GM19324 (cell line): ENCODE data around the gene MT1M.
"Not testable (repeated sequence)": the region's sequence is repeated elsewhere in the genome, so short reads cannot be mapped to it uniquely, and the experiment has no call there.

Experiments
- ATAC-seq: cut with Tn5 transposase; IDR thresholded peaks from one replicate; pipeline ENCODE4 v1.9.1; 2021; ENCODE audit warnings: mild to moderate bottlenecking, moderate library complexity; ENCODE audit not compliant: unreplicated experiment, low FRiP score

MT1M gene

DNA sequence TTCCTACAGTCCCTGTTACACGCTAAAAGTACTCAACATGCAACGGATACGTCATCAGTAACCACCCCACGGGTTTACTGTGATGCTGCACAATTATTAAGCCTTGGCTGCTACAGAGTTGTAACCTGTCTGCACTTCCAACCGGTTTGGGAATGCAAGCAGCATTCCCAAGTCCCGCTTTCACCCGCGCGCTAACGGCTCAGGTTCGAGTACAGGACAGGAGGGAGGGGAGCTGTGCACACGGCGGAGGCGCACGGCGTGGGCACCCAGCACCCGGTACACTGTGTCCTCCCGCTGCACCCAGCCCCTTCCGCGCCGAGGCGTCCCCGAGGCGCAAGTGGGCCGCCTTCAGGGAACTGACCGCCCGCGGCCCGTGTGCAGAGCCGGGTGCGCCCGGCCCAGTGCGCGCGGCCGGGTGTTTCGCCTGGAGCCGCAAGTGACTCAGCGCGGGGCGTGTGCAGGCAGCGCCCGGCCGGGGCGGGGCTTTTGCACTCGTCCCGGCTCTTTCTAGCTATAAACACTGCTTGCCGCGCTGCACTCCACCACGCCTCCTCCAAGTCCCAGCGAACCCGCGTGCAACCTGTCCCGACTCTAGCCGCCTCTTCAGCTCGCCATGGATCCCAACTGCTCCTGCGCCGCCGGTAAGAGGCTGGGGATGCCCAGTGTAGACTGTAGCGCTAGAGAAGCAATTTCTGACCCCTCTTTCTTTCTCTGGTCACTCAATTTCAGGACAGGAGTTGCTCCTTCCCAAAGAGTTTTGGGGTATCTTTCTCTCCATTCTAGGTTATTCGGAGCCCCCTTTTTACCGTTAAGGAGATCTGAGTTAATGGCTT is 24.2 kb upstream of the MT1M start, which contains the start of gene MT2A:
Gene MT2A, plus strand, starts transcription at position 542 of the 833 bp plus-strand sequence. Its CDS starts 72 bp downstream, at position 614.
- ATAC-seq, result peak; percentile 83

DNA sequence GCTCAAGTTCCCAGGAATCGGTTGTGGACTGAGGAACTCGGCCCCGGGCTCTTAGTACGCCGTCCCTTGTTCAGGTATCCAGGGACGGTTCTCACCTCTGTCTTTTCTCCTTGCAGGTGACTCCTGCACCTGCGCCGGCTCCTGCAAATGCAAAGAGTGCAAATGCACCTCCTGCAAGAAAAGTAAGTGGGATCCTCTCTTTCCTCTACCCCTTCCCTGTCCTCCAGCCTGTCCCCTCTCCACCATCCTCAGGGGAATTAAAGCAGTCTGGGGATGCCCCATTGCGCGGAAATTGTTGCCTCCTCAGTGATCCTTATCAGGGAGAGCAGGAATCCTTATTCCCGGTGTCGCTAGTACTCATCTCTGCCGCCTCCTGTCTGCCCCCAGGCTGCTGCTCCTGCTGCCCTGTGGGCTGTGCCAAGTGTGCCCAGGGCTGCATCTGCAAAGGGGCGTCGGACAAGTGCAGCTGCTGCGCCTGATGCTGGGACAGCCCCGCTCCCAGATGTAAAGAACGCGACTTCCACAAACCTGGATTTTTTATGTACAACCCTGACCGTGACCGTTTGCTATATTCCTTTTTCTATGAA is 23.5 kb upstream of the MT1M start:
- ATAC-seq, result no peak

DNA sequence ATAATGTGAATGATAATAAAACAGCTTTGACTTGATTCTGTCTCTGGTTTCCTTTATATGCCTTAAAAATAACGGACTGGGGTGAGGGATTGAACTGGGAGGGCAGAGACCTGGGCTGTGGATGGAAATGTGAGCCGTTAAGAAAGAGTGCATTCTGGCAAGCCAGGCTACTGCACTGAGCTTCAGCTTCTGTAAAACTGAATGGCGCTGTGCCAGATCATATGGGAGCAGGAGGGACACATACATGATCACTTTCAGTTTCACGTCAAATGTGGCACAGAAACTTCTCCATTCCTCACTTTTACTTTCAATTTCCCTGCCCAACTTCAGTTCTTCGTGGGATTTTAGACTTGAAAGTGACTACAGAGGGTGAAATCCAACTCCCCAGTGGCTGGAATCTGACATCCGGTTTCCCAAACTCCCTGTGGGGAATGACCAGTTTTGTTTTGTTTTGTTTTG is 23.0 kb upstream of the MT1M start:
- ATAC-seq, result no peak

DNA sequence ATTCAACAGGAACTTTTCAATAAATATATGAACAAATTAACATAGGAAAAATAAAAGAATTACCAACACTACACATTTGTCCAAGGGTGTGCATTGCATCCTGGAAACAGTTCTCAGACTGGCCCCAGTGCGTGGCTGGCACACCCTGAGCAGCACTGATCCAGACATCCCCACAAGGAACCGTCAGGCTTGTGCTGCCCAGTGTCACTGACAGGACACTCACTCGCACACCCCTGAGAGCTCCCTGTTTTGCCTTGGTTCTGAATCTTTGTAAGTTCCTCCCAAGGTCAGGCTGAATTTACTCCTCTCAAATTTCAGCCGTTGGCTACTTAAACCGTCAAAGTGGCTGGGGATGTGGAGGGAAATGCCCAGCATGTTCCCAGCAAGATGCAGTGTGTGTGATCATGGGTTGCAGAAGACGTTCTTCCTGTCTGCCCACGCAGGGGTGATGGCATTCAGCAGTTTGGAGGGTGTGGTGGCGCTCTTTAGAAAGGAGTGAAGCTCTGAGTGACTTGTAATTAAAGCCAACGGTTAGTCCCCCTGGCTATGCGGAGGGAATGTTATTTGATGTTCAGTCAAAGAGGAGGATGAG is 22.3 kb upstream of the MT1M start:
- ATAC-seq, result no peak

DNA sequence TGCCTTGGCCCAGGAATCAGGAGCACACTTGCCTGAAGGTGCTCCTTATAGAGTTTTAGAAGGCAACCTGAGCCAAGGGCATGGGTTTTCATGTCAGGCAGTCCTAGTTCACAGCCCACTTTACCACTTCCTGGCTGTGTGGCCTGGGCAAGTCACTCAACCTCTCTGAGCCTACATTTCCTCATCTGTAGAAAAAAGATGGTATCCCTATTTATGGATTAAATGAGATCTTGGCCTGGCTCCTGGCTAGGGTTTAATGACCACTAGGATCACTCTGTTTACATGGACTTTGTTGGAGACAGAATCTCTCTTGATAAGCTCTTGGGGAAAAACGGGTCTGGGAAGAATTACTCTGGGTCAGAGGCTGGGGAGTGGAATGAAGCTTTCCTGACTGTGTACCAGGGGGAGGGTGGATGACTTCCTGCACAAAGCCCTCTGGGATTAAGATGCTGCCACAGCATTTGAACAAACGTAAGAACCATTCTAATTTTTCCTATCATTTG is 21.8 kb upstream of the MT1M start:
- ATAC-seq, result no peak

DNA sequence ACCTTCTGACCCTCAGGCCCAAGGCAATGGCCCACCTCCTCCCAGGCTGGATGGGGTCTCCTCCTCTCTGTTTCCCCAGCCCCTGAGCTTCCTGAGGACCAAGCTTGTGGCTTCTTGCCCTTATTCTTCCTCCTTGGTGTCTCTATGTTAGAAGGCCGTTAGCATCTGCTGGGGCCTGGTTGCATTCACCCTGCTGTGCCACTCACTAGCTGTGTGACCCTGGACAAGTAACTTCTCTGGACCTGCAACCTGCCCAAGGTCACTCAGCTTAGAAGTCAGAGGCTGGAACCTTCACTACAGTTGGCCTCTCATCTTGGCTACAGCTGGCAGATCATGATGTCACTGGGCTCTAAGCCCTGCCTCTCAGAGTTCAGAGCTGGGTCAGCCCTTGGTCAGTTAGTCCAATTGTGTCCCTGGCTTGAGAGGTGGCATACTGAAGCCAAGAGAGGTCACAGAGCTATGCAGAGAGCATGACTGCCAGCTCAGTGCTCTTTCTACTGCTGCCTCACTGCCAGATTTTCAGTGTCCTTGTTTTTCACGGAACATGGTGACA is 21.1 kb upstream of the MT1M start:
- ATAC-seq, result no peak

DNA sequence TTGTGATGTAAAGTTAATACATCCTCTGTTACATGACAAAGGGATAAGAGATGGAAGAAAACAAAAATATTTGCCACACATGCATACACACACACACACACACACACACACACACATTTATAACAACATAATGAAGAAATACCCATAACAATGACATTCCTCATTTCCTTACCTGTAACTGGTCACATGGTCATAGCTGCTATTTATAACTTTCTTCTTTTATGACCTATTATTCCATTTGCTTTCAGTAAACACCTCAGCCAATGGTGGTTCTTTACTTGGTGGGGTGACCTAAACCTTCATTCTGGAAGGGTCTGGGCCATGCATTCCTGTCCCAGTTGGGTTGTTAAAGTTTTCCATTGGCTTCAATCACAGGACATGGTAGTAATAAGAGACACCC is 18.8 kb upstream of the MT1M start:
- ATAC-seq, result no peak

DNA sequence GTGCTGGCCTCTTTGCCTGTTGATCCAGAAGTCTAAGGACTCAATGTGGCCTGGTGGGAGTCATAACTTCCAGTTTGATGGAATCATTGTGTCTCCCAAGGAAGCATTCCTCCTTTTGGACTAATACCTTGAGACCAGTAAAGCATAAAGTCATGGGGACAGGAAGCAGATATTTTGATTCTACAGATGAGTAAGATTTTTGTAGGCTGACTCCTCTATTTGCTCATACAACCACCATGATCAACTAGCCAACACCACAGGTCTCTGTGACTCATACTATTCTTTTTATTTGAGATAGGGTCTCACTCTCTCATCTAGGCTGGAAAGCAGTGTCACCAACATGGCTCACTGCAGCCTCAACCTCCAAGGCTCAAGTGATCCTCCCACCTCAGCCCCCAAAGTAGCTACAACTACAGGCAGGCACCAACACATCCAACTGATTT is 17.9 kb upstream of the MT1M start:
- ATAC-seq, result no peak

DNA sequence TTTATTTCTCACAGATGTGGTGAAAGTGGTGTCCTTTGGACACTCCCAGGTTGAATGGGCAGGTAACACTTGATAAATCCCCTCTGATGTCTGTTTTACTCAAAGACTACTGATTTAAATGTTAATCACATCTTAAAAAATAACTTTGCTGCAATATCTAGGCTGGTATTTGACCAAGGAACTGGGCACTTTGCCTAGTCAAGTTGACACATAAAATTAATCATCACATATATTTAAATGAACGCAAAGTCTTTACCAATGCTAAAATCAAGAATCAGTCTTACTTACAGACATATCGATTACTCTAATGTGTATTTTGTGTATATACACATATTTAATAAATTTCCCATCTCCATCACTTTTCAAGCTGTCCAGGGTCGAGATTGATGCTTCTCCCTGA is 17.1 kb upstream of the MT1M start:
- ATAC-seq, result no peak

DNA sequence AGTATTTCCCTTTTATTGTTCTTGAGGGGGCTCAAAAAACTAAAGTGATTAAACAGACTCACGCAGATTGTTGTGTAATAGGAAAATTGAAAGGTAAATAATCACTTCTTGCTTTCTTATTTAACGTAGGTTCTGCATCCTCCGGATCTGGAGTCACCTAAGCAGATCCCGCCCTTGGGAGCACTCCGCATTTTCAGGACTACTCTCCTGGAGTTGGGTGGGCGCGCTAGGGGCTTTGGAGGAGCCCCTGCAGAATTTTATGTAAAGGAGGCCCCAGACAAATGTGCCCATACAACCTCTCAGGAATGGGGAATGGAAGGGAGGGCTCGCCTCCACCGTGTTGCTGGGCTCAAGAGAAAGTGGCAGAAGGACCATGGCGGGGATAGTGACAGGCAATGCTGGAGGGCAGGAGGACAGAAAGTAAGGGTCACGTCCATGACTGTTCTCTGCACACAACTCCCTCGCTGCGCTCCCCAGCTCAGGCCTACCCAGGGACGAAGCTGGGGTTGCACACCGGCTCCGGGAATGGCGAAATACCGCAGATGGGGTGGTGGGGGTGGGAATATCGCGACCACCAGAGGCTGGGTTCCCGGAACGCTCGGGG is 15.7 kb upstream of the MT1M start:
- ATAC-seq, result no peak

DNA sequence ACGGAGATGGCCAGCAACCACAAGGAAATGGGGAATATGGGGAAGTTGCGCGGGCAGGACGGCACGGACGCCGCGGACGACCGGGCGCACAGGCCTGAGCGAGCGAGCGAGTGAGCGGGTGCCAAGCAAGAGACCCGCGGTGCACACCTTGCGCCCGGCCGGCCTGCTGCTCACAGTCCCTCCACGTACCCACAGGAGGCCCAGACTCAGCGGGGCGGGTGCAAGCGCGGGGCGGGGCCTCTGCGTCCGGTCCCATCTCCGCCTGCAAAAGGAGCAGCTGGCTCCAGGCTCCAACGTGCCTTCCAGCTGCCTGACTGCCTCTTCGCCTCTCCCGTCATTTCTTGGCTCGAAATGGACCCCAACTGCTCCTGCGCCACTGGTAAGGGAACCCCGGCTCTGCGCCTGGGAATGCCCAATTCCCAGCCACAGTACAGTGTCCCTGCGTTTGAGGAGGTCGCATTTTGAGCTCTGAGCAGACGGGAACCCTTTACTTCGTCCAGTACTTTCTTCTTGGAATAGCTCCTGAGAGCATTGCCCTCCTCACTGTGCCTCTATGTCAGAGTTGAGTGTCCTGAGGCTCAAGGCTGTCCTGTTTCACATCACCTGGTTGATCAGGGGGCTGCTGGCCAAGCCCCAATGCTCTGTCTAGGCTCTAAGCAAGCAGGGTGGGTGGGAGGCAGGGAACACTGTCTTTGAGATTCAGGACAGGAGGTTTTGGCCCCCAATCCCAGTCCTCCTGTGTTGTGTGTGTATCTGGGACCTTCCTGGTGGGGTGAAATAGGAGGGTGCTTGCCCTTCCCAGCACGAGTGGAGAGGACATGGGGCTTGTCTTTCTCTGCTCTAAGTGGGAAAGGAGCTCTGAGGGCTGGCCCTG is 15.0 kb upstream of the MT1M start:
- no peak for ATAC-seq

DNA sequence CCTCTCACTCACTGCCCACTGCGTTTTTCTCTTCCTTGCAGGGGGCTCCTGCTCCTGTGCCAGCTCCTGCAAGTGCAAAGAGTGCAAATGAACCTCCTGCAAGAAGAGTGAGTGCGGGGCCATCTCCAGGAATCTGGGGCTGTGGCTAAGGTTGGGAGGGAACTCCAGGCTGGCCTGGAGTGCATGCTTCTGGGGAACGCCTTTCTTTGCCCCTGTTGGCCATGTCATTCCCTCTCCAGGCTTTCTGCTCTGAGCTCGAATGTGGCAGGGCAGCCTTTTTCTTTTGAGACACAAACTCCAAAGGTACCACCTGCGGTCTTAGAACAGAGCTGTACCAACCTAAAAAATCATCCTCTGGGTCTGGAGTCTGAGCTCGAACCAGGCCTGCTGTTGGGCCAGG is 14.3 kb upstream of the MT1M start:
- ATAC-seq, result no peak

DNA sequence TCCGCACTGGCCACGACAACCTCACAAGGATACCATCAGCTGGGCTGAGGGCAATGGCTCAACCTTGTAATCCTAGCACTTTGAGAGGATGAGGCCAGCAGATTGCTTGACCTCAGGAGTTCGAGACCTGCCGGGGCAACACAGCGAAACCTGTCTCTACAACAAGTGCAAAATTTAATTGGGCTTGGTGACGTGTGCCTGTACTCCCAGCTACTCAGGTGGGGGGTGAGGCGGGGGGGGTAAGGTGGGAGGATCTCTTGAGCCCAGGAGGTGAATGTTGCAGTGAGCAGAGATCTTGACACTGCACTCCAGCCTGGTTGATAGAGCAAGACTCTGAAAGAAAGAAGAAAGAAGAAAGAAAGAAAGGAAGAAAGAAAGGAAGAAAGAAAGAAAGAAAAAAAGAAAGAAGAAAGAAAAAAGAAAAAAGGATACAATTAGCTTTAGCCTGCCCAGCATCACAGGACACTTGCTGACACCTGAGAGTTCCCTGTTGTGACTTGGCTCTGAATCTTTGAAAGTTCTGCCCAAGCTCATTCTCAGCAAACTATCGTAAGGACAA is 12.0 kb upstream of the MT1M start:
- no peak for ATAC-seq

DNA sequence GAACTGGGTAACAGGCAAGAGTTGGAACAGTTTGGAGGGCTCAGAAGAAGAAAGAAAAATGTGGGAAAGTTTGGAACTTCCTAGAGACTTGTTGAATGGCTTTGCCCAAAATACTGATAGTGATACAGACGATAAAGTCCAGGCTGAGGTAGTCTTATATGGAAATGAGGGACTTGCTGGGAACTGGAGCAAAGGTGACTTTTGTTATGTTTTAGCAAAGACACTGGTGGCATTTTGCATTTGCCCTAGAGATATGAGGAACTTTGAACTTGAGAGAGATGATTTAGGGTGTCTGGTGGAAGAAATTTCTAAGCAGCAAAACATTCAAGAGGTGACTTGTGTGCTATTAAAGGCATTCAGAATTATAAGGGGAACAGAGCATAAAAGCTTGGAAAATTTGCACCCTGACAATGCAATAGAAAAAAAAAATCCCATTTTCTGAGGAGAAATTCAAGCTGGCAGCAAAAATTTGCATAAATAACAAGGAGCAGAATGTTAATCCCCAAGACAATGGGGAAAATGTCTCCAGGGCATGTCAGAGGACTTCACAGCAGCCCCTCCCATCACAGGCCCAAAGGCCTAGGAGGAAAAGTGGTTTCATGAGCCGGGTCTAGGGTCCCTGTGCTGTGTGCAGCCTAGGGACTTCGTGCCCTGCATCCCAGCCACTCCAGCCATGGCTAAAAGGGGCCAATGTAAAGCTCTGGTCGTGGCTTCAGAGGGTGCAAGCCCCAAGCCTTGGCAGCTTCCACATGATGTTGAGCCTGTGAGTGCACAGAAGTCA is 10.6 kb upstream of the MT1M start:
- ATAC-seq, result not testable (repeated sequence)

DNA sequence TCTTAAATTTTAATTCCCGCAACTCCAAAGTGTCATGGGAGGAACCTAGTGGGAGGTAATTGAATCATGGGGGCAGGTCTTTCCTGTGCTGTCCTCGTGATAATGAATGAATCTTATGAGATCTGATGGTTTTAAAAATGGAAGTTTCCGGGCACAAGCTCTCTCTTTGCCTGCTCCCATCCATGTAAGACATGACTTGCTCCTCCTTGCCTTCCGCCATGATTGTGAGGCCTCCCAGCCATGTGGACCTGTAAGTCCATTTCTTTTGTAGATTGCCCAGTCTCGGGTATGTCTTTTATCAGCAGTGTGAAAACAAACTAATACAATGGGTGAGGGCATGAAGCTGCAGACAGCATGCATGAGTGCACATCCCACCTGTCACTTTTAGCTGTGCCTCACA is 9.3 kb upstream of the MT1M start:
- ATAC-seq, result not testable (repeated sequence)

DNA sequence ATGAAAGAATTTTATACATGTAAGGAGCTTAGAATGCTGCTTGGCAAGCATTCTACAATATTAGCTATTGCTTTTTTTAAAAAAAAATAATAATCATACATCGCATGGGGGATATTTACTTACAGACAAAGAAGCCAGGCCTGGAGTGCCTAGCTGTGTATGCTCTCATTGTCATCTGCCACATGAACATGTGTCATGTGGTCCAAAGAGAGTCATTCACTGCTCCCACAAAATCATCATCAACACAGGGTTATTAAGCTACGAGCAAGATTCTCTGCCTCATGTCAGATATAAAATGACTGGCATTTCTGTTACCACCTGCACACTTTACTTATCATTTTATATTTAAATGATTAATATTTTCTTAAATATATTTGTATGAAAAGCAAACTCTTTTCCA is 8.8 kb upstream of the MT1M start:
- no peak for ATAC-seq

DNA sequence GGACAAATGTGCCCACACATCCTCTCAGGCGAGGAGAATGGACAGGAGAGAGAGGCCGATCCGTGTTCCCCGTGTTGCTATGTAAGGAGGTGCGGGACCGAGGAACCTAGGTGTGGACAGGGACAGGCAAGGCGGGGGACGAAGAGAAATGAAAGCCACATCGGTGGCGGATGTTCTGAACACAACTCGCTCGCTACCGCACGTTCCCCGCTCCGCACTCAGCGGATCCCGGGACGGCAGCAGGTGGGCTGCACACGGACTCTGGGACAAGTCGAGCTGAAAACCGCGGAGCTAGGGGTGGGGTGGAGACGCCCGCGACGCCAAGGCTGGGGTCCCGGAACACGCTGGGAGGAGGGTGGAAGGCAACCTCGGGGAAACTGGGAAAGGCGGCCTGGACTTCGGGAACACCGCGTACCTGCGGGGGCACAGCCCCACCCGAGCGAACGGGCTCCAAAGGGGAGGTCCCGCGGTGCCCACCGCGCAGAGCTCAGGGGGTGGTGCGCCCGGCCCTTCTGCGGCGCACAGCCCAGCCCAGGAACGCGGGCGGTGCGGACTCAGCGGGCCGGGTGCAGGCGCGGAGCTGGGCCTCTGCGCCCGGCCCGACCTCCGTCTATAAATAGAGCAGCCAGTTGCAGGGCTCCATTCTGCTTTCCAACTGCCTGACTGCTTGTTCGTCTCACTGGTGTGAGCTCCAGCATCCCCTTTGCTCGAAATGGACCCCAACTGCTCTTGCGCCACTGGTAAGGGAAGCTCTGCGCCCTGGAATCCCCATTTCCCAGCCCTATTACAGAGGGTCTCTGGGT is 7.1 kb upstream of the MT1M start, which contains the start of gene MT1E:
Gene MT1E, plus strand, starts transcription at position 642 of the 803 bp plus-strand sequence. Its CDS starts 71 bp downstream, at position 713.
- no peak for ATAC-seq
